RCC 7860 (cell line): ENCODE results near the gene OXGR1.
A peak's percentile ranks its signal among the peaks of the same experiment; 100 is the strongest.

Experiments
- DNase-seq: peaks from one replicate; pipeline ENCODE4 v3.0.0-alpha.2; 2015; ENCODE audit warnings: low spot score
- FAIRE-seq: peaks from 2 replicates; lab custom pipeline; 2012; peaks lifted over from hg19 to GRCh38; lab: Jason Lieb, UNC

The OXGR1 gene

DNA sequence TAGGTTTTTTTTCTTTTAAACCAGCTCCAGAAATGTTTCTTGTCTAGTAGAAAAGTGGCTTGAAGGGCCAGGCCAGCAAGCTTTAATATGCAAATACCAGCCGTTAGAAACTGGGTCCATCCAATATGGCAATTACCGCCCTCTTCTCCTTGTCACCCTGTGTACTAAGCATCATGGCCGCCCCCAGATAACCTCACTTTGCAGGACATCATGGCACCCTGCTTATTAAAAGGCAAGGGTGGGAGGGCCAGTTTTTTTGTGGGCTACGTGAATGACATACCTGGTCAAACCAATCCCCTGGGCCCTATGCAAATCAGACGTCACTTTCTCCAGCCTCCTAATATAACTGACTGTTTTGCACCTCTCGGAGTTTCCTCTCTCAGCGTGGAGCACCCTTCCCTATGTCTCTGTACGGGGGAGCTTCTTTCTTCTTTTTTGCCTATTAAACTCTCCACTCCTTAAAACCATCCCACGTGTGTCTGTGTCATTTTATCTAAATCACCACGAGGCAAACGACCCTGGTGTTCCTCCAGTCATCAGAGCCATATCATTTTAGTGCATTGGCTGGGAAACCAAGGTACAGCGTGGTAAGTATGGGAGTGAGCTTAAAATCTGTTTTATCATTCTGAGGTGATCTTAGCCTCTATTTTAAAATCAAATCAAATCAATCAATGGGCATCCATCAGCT, 27.7 kb downstream of the OXGR1 start:
- DNase-seq (no peak), FAIRE-seq (no peak)

DNA sequence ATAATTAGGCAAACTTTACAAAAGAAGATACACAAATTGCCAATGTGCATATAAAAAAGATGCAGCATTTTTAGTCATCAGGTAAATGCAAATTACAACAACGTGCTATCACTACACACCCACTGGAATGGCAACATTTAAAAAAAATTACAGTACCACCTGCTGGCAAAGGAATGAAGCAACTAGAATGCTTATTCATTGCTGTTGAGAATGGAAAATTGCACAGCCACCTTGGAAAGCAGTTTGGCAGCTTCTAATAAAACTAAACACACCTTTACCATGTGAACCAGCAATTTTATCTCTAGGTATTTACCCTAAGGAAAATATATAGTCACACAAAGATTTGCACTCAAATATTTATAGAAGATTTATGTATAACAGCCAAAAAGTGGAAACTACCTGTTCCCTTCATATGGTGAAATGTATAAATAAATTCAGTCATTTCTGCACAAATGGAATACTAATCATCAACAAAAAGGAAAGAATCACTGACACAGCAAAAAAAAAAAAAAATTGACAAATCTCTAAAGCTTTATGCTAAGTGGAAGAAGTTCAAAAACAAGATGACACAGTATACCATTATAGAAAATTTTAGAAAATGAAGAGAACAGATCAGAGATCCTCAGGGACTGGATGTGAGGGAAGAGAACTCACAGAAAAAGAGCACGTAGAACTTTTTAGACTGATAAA, 30.3 kb downstream of the OXGR1 start:
- FAIRE-seq (no peak), DNase-seq (no peak)

DNA sequence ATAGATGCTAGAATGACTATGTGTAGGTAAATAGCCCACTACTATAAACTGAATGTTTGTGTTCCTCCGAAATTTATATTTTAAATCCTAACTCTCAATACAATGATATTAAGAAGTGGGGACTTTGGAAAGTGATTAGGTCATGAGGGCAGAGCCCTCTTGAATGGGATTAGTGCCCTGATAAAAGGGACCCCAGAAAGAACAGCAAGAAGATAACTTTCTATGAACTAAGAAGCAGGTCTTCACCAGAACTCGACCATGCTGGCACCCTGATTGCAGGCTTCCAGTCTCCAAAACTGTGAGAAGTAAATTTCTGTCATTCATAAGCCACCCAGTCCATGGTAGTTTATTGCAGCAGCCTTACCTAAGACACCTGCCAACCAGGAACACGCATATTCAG, 33.9 kb downstream of the OXGR1 start:
- DNase-seq (no peak), FAIRE-seq (no peak)

DNA sequence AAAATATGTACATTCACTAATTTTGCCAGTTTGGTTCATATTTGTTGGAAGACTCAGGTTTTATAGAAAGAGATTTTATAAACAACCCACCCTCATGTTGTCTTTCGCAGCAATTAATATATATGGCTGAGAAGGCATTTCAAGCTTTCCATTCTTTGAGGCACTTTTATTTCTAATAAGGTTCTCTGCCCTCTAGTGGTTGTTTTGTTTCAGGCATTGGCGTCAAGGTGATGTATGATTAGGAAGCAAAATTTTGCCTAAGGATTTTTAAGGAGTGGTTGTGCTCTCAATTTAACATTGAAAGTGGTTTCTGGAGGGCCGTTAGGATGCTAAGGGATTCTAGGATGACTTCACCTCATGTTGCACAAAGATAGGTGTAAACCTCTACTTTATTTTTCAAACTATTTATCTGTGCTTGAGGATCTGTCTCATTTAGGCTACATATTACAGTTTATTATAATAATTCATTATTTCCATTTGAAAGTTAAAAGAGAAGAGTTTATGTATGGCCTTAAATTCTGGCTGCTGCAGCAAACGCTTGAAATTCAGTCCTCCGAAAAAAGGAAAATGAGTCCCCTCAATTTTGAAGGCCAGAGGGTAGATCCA, 35.9 kb downstream of the OXGR1 start:
- DNase-seq (no peak), FAIRE-seq (peak; percentile 12)

DNA sequence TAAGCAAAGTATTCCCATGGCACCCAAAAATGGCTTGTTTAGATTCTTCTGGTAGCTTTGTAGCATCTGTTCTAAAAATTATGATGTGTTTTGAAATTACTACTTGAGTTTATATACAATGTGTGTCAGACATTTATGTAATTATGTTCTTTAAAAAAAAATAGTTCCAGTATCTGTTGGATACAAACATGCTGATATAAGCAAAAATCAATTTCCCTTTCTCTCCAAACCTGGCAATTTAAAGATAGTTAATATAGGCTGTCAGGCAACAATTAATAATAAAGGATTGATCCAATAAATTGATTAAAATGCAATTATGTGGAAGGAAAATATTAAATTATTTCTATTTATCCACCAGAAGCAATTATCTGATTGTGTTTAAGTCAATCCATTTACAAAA, 41.7 kb downstream of the OXGR1 start:
- no peak for DNase-seq
- FAIRE-seq, result no peak

DNA sequence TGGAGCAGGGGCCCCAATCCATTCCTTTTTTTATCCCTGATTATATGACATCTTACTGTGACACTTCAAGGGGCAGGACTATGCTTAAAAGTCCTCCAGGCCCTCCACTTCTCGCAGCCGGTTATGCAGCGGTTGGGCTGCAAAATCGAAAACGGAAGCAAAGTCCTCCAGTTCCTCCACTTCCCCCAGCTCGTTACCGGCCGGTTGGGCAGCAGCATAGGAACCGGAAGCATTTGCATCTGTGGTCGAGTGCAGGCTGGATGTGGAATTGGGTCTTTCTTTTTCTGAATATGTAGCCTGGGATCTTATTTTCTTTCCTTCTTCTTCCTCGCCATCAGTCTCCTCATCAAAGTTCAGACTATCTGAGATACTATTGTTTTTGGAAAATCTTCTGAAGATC, 46.1 kb downstream of the OXGR1 start:
- no peak for FAIRE-seq
- DNase-seq, result no peak

DNA sequence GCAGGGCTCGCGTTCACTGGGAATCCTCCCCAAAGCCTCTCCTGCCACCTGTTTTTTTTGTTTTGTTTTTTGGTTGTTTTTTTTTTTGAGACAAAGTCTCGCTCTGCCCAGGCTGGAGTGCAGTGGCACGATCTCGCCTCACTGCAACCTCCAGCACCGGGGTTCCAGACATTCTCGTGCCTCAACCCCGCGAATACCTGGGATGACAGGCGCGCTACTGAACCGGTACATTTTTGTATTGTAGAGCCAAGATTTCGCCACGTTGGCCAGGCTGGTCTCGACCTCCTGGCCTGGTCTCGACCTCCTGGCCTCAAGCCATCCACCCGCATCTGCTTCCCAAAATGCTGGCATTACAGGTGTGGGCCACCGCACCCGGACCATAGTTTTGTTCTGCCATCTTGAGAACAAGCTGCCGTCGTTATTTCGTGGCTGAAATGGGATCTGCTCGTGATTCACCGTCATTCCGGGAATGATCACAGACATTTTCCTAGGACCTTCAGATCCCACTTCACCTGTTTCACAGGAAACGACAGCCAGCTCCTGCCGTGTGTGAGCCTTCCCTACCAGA, 46.8 kb downstream of the OXGR1 start:
- FAIRE-seq (no peak), DNase-seq (no peak)

DNA sequence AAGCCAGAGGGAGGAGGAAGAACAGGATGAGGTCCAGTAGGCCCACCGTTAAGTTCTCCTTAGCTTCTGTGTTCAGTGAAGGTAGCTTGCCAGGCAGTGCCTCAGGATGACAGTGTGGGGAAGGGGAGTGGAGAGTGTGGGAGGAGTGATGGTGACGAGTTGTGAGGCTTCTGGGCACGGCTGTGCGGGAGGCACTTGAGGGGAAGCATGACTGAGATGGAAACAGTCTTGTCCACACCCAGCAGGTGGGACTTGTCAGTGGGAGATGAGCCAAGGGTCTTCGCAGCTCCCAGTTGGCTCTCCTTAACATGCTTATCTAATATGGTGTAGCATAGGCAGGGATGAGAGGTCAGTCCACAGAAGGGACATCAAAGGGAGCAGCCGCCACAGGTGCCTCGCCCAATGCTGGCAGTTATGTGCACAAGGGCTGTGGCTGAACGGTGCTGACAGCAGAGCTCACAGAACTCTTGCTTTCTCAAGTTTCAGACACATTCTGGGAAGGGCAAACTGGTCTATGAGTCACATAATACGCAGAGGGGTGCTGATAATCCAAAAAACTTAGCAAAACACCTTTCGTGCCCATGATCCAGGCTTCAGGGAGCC, 47.5 kb downstream of the OXGR1 start:
- DNase-seq (no peak), FAIRE-seq (no peak)

DNA sequence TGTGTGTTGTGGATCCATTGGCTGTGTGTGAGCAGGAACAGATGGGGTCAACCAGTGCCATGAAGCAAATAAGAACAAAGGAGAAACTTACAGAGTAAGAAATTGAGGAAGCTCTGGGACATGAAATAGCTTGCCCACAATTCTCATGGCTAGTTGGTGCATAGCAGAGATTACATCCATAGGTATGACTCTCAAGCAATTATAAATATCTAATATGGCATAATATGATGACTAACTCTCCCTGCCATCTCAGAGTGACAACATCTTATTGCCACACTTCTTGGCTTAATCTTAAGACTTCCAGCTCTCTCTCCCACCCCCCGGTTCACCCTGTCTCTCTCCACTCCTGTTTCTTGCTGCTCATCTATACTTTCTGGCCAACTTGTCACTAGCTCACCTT, 53.3 kb downstream of the OXGR1 start:
- DNase-seq (no peak), FAIRE-seq (no peak)

DNA sequence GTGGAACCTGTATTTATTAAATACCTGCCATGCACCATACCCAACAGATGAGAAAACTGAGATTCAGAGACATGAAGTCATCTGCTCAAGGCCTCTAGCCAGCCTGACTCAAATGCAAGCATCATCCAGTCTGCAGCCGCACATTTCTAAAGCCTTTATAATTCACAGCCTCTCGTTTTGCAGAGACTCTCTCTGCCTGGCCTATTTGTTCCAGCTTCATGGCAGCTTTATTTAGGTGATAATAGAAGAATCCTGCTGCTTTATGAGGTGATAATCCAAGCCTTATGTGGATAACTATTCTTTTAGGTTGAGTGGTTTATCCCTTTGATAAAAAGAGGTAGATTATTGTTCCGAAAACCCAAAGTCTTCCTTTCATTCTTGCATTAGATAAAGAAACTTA, 58.4 kb downstream of the OXGR1 start:
- FAIRE-seq, result no peak
- no peak for DNase-seq
